A673 (cell line): ENCODE data around the gene PMIS2.

Source experiments
- CTCF ChIP-seq: fragments of 300-800, 200-600 bp; sonication (generic); conservative IDR thresholded peaks from 2 replicates; pipeline ENCODE4 v1.5.1; 2017; ENCODE audit warnings: low read depth, mild to moderate bottlenecking, antibody characterized with exemption, low read length, moderate library complexity, mixed read lengths
- EZH2 ChIP-seq: fragments of 200-600 bp; sonication (generic); IDR thresholded peaks from 2 replicates; pipeline ENCODE4 v1.6.1; 2017; ENCODE audit warnings: borderline replicate concordance, low read depth, mild to moderate bottlenecking, mixed read lengths, antibody characterized with exemption, low read length; ENCODE audit not compliant: poor library complexity, severe bottlenecking

GRCh38 chr19:35590875-35591274, 4.9 kb downstream of the PMIS2 start:
- TF ChIP-seq CTCF, result no peak
- no peak for TF ChIP-seq EZH2
